Measurements from ENCODE around the gene TOX4.

Gene TOX4

DNA sequence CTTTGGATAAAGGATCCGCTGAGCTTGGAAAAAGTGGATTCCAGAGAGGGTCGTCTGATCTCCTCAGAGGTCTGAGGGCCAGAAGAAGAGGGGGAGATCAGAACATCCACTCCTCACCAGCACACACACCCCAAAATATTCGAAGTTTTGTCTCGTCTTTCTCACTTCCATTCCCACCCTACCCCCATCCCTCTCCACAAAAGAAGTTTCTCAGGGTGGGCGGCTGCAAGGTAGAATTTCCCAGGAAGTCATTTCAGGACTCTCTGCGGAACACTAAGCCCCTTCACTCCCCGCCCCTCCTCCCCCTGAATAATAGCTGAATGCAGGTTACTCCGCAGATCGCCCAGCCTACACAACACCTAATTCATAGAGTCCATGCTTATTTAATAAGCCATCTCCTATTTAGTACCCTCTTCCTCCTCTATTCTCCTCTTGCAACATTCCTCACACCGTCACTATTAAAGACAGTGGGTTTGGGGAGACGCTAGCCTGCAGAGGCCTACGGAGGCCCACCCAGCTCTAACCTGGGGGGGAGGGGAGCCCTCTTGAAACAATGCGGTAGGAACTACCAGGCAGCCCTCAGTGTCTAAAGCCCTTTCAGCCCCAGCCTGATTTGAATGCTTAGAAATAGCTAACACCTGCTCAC is 49.8 kb downstream of the TOX4 start:
- TF ChIP-seq CTCF (IDR thresholded peaks at IDR 0.05; ENCODE audit: low read depth, low read length) (no peak), MYC (IDR thresholded peaks at IDR 0.05; ENCODE audit: low read depth, low read length) (no peak), POLR2A (IDR thresholded peaks at IDR 0.05; ENCODE audit: extremely low read depth, insufficient read length) (no peak)
- TF ChIP-seq, protein P1, sequence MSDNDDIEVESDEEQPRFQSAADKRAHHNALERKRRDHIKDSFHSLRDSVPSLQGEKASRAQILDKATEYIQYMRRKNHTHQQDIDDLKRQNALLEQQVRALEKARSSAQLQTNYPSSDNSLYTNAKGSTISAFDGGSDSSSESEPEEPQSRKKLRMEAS (IDR thresholded peaks at IDR 0.05; ENCODE audit: low read depth, low read length) = no peak
- DNase-seq (ENCODE audit: low read depth) = peak; percentile 47
- H3K4me3 ChIP-seq (ENCODE audit: low read depth, low read length) = no peak overlapping the region

DNA sequence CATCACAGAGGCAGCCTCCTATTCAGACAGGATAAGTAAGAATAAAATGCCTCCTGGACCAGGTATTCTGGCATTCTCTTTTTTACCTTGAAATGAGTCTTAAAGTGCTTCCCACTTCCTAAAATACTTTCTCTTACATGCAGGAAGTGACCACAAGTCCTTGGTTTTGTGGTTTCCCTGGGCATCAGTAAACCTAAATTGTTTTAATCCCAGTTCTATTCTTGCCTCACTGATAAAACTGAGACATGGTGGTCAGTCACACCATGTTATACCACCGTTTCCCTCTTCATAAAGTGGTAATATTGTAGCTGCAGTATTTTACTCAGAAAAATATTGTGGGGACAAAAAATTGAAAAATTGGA is 50.3 kb downstream of the TOX4 start:
- H3K4me3 ChIP-seq (ENCODE audit: low read depth, low read length) = no peak overlapping the region
- DNase-seq (ENCODE audit: low read depth) = peak; percentile 55
- TF ChIP-seq, protein P1 (IDR thresholded peaks at IDR 0.05; ENCODE audit: low read depth, low read length) = no peak
- TF ChIP-seq CTCF (IDR thresholded peaks at IDR 0.05; ENCODE audit: low read depth, low read length) (no peak), MYC (IDR thresholded peaks at IDR 0.05; ENCODE audit: low read depth, low read length) (no peak), POLR2A (IDR thresholded peaks at IDR 0.05; ENCODE audit: extremely low read depth, insufficient read length) (no peak)

DNA sequence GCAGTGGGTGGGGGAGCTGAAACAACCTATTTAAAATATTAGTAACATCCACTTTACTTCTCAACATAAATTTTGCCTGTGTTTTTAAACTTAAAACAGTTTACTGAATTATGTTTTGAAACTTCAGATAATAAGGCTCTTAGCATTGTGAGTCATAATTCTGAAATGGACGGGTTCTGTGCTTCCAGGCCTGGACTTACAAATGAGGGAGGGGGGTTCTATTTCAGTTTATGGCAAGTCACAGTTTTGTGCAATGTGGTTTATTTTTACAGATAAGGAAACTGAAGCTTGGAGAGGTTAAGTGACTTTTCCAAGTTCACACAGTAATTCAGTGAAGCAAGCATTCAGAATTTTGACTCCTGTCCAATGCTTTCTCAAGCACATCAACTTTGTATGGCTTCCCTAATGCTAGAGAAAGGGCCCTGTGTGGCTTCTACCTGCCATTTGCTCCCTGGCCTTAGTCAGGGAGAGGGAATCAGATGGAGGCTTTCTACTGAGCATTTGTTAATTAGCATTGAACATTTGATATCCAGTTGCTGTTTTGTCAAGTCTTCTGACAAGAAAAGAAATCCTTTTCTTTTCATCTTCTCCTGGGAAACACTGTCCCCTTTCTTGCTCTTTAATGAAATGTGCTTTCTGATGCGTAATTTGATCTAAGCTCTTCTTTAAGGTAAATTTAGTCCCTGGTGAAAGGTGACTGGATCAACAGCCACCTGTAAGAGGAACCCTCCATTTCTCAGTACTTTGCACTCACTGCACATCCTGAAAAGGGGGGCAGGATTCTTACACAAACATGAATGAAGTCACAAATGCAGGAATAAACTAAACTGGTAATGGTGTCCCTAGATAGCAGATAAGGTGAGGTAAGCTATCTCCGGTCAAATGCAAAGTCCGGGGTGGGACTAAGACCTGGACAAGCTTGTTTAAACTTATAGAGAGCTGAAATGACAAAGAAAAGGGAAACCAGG is 51.7 kb downstream of the TOX4 start:
- TF ChIP-seq, protein P1 (IDR thresholded peaks at IDR 0.05; ENCODE audit: low read depth, low read length) = no peak
- TF ChIP-seq CTCF (IDR thresholded peaks at IDR 0.05; ENCODE audit: low read depth, low read length) = no peak
- TF ChIP-seq POLR2A (IDR thresholded peaks at IDR 0.05; ENCODE audit: extremely low read depth, insufficient read length) = no peak
- TF ChIP-seq MYC (IDR thresholded peaks at IDR 0.05; ENCODE audit: low read depth, low read length) = no peak
- peak; percentile 24 for DNase-seq (ENCODE audit: low read depth)
- H3K4me3 ChIP-seq (ENCODE audit: low read depth, low read length) = no peak overlapping the region

DNA sequence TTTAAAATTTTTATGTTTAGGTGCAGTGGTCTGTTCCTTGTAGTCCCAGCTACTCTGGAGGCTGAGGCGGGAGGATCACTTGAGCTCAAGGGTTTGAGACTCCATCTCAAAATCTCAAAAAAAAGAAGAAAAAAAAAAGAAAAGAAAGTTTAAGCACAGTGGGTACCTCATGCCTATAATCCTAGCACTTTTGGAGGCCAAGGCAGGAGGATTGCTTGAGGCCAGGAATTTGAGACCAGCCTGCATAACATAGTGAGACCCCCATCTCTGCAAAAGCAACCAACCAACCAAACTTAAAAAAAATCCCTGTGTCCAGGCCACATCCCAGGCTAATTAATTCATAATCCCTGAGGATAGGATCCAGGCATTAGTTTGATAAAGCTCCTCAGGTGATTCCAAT is 52.5 kb downstream of the TOX4 start:
- DNase-seq (ENCODE audit: low read depth) = no peak
- H3K4me3 ChIP-seq (ENCODE audit: low read depth, low read length) = no peak overlapping the region
- TF ChIP-seq, protein P1 (IDR thresholded peaks at IDR 0.05; ENCODE audit: low read depth, low read length) = no peak
- TF ChIP-seq MYC (IDR thresholded peaks at IDR 0.05; ENCODE audit: low read depth, low read length) (no peak), CTCF (IDR thresholded peaks at IDR 0.05; ENCODE audit: low read depth, low read length) (no peak), POLR2A (IDR thresholded peaks at IDR 0.05; ENCODE audit: extremely low read depth, insufficient read length) (no peak)

- TF ChIP-seq POLR2A (IDR thresholded peaks at IDR 0.05; ENCODE audit: extremely low read depth, insufficient read length) = no peak
- TF ChIP-seq CTCF (IDR thresholded peaks at IDR 0.05; ENCODE audit: low read depth, low read length) = no peak
- TF ChIP-seq MYC (IDR thresholded peaks at IDR 0.05; ENCODE audit: low read depth, low read length) = no peak
- TF ChIP-seq, protein P1 (IDR thresholded peaks at IDR 0.05; ENCODE audit: low read depth, low read length) = no peak
- no peak for DNase-seq (ENCODE audit: low read depth)
- H3K4me3 ChIP-seq (ENCODE audit: low read depth, low read length) = no peak overlapping the region
Measured at GRCh38 chr14:21533294-21533693, 56.3 kb downstream of the TOX4 start.

Measured in NB4 (cell line).